Activated T-cell treated with anti-CD3 and anti-CD28 coated beads for 4 hours (primary cell): ENCODE results near the gene ASCC2.

Experiments used
- DNase-seq: peaks from one replicate; pipeline ENCODE4 v3.0.0-alpha.2; 2020

Gene ASCC2

DNA sequence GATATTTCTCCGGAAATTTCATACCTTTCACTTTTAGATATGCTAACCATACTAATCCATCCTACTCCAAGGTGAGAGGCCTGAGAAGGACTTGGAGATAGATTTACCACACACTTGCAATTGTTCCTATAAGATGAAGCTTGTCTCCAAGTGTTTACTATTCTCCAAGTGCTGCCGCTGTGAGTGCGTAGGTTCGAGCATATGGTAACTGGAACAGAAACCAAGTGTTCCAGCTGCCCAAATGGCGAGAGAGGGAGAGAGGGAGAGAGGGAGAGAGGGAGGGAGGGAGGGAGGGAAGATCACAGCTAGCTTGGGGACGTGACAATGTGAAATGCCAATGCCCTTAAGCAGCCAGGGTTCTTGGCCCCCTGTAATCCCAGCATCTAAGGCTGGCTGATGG is 21.5 kb downstream of the ASCC2 start:
- DNase-seq, result no peak

DNA sequence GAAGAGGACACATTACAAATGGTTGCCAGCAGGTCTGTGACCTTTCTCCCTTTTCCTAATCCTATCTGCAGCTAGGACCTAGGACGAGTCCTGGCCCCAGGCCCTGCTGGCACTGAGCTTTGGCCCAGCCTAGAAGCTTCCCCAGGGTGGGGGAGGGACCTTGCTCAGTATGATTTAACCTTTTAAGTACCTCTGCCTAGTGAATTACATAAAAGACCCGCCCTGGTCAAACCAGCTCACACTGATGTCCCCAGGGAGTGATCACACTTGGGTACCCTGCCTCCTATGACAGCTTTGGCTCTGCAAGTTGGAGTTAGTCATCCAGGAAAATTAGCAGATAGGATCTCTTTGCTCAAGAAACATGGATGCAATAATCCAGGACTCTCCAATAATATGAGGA is 21.9 kb downstream of the ASCC2 start:
- DNase-seq, result no peak

DNA sequence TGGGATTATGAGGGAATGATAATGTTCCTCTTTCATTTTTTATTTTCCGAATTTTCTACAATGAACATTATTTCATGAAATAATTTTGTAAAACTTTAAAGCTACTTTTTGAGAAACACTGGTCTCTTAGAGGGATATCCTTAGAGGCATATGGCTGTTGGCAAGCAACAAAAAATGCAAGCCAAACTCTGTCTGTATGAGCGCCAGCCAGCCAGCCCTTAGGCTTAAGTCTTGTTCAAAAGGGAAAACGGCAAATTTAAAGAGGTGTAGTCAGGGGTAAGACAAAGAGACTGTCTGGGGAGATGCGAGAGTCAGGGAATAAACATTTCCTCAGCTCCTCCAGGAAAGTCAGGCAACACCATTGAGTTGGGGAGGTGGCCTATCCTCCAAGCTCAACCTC is 22.5 kb downstream of the ASCC2 start:
- DNase-seq, result no peak

DNA sequence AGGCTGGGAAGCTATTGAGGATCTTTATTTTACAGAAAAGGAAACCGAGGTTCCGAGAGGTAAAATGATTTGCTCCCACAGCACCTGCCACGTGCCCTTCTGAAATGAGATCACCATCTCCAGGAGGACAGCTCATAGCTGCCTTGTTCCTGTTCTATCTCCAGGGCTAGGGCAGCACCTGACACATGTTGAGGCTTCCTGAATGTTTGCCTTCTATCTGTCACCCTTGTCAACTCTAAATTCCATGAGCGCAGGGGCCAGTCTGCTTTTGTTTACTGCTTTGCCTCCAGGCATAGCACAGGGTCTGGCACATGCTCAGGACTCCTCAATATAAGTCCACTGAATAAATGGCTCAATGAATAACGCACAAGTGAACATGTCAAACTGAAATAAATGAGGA is 24.1 kb downstream of the ASCC2 start:
- DNase-seq, result no peak

DNA sequence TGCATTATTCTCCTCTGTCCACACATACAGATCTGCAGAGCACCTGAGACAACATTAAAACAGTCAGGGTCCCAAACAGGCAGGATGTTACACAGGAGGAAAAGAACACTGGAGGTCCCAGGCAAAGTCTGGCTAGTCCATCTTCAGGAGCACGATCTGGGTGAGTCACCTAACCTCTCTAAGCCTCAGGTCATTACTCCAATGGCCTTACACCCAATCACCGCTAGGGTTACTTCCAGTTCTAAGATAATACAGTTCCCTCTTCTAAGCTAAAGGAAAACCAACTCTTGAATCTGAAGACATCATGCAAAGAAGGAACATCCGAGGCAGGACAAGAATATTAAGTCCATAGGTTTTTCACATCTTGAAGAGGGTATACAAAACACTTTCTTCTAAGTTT is 24.5 kb downstream of the ASCC2 start:
- no peak for DNase-seq

DNA sequence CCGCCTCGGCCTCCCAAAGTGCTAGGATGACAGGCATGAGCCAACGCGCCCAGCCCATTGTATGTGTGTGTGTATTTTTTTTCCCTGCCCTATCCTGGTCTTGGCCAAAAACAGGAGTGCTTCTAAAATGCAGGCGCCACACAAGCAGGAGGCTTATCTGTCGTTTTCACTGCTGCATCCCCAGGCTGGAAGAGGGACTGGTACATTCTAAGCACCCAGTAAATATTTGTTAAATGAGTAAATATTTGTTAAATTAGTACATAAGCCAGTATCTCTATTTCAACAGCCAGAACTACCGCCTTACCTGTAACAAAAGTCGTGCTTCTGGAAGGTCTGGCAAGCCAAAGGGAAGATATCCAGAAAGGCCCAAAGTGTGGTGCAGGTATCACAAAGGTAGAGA is 24.9 kb downstream of the ASCC2 start:
- no peak for DNase-seq

DNA sequence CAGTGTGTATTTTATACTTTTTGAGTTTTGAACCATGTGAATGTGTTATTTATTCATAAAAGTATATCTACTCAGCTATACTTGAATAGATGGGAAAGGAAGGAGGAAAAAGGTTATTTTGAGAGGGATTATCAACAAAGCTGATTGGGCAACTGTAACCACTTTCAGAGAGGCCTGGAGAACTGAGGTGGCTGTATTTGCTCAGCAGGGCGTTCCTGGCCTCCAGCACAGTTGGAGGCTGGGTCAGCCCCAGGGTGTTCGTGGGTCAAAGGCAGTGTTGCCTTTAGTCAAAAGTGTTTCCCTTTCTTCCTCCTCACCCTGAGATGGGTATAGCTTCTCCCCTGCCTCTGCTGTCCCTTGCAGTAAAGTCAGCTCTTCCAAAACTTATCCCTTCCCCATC is 26.7 kb downstream of the ASCC2 start:
- no peak for DNase-seq

DNA sequence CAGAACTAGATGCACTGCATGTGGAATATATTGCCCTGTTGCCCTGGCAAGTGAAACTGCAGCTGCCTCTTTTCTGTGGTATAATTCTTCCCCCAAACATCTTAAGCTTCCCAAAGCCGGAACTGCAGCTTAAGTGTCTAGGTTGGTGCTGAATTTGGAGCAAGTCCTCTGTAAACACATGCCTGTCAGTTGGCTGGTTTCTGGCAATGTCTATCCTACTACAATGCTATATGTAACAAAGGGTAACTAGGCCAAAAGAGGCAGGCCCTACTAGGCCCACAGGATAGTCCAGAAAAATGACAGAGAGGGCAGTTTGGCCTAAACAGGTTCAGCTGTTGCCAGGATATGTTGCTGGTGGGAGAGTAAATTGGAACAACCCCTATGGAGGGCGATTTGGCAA is 27.9 kb downstream of the ASCC2 start:
- no peak for DNase-seq

DNA sequence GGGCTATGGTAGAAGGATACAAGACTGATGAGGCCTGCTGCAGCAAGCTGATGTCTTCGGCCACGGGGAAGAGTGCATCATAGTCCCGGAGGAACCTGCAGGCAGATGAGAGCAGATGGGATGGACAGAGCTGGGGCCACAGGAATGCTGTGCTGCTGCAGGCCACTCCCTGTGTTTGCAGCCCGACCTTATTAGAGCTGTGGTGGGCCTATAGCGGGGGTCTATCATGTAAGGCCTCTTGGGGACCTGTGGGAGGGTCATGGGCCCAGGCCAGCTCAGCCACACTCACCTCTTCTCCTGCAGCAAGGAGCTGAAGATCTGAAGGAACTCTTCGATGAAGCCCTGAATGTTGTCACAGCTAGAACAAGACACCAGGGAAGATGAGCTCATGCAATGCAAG is 31.9 kb downstream of the ASCC2 start:
- DNase-seq, result no peak

DNA sequence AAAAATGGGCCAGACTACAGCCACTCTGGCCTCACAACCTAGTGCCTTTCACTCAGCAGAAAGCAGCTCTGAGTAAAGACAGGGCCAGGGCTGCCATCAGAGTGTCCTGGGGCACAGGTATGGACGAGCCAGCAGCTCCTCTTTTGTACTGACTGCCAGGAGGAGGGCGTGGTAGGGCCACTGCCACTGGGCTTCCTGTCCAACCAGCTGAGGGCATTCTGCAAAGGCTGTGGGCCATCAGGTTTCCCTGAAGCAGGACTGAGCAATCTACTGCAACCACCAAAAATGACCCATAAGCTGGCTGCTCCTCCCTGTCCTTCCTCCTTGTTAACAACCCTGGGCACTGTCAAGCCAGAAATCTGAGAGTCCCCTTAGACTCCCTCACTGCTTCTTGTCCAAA is 33.1 kb downstream of the ASCC2 start:
- no peak for DNase-seq

DNA sequence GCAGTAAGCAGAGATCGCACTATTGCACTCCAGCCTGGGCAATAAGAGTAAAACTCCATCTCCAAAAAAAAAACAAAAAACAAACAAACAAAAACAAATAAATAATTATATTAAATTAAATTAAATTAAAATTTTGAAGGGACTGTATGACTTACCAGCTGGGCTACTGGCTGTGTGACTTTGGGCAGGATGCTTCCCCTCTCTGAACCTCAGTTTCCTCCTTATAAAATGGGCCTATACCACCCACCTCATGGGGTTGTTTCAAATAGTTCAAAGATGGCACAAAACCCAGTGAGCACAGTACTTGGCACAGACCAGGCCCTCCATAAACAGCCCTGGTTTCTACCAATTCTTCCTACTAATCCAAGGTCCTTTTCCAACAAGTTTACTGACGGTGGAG is 34.9 kb downstream of the ASCC2 start:
- no peak for DNase-seq

DNA sequence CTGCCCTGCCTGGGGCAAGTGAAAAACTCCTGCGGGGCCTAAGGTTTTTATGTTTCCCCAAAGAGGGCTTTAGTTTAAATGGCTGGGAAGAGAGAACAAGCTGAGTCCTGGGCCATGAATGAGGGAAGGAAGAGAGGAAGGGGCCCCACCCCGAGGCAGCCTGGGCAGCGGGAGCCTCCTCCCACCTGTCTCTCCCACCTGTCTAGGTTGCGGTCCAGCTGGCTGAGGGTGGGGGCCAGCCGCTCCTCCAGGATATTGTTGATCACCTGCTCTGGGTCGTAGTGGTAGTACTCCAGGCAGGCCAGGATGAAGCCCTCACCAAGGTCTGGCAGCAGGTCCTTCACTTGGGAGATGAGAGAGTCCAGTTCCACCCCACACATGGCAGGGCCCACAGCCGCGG is 36.3 kb downstream of the ASCC2 start:
- no peak for DNase-seq

DNA sequence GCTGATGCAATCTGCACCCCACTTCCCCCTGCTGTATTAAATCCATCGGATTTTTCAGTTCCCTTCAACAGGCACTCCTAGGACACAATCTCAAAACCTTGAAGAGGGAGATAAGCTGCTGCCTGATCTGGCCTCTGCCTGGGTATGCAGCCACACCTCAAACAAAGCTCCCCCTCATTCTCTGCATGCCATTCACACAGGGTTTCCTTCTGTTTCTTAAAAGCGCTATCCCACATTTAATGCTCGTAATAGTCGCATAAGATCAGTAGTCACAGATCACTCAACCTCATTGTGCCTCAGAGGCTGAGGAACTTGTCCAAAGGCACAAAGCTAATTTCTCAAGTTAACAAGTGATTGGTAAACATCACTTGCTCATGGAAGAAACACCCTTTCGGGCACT is 36.9 kb downstream of the ASCC2 start:
- DNase-seq, result no peak

DNA sequence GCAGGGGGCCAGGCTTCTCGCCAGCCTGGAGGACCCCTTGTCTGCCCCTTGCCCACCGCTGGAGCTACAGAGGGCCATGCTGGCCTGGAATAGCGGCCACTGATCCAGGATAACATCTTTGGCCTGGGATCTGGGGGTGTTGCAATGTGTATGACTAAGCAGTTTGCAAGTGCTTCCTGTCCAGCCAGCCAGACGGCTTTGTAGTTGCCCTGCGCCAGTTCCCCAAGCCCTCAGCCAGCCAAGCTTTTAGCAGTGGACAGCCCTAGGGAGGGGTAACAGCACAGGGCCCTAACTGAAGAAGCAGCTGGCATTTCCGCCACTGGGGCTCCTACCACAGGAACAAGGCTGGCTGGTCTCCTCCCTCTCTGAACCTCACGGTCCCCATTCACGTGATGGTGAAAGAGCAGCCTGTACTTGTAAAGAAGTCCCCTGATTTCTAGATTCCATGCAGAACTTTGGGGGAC is 38.8 kb downstream of the ASCC2 start:
- DNase-seq, result no peak

DNA sequence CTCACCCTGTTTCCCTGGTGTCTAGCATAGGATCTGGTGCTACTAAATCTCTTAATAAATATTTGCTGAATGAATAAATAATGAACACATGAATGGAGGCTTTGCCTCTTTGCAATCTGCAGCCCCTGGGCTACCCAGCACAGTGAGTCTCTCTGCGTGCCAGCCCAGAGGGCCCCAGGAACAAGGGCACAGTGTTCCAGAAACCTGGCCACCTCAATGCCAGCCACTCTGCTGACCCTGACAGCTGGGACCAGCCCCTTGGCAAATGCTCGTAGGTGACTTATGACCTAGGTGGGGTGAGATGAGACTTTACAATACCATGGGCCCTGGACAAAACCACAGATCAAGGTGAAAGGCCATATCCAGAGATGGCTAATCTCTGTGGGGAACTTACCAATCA is 39.3 kb downstream of the ASCC2 start:
- DNase-seq, result no peak

DNA sequence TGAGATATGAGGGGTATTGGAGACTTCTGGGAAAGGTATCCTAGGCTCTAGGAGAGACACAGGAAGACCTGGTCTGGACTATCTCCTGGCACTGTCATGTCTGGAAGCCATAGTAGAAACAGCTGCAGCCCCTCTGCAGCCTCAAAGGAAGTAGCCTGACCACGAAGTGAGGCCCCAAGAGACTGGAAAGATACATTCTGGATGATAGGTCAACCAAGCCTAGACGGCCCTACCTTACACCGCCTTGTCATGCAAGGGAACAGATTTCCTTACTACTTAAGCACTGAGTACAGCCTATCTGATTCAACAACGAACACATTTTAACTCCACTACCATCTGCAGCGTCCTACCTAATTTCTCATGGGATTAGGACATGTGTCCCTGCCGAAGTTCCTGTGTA is 39.8 kb downstream of the ASCC2 start:
- DNase-seq, result no peak

DNA sequence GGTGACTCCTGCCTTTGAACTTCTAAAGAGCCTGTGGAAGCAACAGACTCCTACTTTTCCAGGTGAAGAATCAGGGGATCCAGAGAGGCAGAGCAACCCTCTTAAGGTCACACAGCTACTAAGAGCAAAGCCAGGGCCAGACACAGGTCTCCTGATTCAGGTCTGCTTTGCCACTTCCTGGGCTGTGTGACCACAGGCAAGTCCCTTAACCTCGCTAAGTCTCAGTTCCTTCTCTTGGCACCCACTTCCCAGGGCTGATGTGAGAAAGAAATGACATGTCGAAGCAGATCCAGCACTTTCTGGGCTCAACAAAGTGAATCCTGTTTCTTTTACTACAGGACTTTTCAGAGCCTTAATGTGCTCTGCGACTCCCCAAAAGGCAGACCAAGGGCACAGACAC is 40.7 kb downstream of the ASCC2 start:
- DNase-seq, result no peak

DNA sequence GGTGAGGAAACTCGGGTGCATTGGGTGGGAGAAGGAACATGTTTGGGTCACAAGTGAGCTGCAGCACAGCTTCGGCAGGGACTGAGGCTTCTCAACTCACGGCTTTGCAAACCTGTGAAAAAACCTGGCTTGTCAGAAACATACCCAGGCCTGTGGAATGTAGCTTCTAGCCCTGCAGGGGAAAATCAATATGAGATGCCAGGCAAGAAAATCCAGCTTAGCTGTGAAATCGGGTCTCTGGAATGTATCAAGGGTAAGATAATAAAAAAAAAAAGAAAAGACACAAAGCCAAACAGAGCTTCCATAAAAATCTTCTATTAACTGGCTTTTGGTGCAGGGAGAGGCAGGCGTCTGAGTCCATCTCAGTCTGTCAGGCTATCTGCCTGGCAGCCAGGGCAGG is 42.4 kb downstream of the ASCC2 start:
- no peak for DNase-seq

DNA sequence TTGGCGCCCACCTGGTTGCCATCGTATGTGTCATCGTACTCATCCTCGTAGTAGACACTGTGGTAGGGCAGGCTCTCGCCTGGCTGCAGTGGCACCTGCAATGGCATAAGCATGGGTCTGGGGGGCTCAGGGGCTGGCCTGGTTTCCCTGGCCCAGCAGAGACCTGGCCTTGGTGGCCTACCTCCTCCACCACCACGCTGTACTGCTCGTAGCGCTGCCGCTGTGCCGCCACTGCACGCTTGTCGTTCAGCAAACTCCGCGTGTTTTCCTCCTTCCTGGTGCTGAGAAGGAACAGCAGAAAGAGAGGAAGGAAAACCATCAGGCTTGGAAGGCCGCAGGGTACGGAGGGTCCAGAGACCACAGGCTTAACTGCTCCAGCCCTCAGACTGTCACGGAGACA is 44.7 kb downstream of the ASCC2 start:
- DNase-seq, result no peak

DNA sequence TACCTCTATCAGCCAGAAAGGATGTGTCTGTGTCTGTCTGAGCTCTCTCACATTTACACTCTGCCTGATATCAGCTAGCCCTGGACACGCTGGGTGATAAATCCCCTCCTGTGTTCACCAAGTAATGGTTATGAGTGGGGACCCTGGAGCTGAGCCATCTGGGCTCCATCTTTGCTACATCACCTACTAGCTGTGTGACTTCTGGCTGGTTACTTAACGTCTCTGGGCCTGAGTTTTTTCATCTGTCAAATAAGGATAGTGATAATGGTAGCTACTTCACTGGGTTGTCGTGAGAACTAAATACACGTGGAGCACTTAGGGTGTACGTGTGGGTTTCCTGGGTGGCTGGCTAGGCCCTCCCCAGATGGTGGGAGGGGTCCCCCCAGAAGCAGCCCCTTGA is 48.0 kb downstream of the ASCC2 start:
- DNase-seq, result no peak

DNA sequence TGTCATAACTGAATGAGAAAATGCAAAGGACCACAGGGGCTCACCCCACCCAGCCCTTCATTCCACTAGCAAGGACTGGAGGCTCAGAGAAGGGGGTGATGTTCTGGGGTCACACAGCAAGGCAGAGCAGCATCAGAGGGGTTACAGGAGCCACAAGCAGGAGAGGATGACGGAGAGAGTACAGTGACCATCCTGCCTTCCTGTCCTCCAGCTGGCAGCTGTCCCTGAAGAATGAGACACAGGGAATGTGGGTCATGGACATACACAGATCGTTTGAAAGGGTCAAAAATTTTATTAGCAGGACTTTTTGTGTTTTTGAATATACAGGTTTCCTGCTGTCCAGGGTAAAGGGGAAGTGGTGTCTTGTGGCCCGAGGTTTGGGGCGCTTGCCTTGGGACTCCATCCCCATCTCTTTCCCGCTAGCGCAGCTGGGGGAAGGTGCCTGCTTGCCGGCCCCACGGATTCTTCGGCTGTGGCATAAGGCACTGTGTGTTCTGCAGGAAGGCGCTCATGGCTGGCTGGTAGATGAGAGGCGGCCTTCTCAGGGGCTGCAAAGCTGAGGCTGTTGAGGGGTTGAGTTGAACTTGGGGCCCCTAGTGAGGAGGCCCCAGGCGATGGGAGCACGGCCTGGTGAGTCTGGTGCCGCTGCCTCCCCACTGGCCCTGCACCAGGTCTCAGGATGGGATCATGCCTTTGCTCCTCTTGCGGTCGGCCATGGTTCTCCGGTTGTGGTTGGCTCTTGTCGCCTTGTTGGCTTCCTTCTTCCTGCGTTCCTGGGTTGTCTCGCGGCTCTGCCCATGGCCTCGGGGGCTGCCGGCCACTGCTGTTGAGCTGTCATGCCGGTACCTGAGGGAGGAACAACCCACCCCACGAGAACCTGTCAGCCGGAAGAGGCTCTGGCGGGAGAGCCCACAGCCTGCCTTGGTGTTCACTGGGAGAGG is 49.5 kb downstream of the ASCC2 start:
- no peak for DNase-seq

DNA sequence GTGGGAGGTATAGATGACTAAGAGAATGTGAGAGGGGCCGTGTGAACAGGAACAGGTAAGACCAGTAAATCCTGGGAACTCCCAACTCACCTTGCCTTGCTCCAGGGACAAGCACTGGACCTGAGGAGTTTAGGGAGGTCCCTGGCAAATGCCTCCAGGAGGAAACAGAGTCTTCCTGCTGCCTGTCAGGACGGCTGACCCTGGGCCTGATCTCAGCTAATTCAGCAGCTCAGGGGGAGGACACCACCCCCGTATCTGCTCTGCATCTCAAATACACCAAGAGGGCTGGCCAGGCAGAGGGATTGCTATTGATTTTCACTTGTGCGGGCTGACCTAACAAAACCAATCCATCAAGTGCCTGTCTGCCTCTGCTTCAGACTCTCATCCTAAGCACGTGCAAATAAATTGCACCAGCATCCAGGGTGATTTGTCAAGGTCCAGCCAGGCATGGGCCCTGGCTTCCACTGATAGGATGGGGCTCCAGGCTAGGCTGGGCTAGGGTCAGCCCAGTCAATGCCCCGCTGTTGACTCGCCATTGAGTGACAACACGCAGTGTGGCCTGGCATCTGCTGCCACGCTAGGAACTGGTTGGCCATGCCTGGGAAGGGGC is 50.6 kb downstream of the ASCC2 start:
- no peak for DNase-seq

DNA sequence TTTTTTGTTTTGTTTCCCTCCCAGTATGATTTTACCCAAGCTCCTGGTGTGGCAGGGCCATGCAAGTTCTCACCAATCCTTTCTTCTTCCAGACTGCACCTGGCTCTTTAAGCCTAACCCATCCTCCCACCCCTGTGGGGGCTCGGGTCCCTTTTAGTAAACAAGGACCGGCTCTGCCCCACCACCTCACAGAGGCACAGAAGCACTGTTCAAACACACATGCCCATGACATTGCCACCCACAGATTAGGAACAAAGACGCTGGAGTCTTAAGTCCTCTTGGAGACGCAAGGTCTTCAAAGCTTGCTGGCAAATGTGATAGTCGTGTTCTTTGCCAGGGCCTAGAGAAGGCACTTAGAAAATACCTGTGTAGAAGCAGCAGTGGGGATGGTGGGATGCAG is 52.0 kb downstream of the ASCC2 start:
- no peak for DNase-seq

DNA sequence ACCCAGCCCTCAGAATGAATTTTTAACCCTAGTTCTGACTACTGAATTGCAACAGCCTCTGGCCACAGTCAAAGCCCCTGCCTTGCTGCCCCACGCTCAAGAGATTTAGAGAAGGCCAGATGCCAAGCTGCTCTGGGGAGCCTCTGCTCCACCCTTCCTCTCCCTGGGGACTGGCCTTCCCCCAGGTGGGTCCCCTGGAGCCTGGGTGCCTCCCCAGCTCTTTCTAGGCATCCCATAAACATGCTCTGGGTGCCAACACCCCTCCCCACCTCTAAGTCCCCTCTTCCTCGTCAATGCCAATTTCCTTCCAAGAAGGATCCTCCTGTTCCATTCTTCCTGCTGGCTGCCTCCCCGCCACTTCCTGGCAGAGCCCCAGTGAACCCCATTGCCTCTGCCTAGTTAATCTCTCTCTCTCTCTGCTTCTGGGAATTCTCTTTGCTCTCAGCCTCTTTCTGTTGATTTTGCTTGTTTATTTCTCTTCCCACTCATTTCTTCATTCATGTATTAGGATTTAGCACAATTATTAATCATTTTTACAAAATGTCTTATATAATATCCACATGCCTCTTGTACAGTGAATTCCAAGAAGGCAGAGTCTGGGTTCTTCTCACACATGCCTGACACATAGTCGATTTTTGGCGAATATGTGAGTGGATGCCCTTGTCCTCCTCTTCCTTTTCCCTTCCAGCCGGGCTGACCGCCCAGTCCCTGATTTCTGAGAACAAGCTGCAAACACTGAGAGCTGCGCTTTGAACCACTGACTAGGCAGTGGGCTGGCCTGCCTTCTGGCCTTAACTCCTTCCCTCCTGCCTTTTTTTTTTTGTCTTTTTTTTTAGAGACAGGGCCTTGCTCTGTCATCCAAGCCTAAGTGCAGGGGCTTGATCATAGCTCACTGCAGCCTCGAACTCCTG is 53.4 kb downstream of the ASCC2 start:
- no peak for DNase-seq
